COLO829 (cell line): ENCODE data around the gene GRK5.
"Not testable (repeated sequence)": the region's sequence is repeated elsewhere in the genome, so short reads cannot be mapped to it uniquely, and the experiment has no call there.

Experiments
- DNase-seq: peaks from one replicate; pipeline ENCODE4 v3.0.0; 2012; ENCODE audit warnings: low spot score

The GRK5 gene

DNA sequence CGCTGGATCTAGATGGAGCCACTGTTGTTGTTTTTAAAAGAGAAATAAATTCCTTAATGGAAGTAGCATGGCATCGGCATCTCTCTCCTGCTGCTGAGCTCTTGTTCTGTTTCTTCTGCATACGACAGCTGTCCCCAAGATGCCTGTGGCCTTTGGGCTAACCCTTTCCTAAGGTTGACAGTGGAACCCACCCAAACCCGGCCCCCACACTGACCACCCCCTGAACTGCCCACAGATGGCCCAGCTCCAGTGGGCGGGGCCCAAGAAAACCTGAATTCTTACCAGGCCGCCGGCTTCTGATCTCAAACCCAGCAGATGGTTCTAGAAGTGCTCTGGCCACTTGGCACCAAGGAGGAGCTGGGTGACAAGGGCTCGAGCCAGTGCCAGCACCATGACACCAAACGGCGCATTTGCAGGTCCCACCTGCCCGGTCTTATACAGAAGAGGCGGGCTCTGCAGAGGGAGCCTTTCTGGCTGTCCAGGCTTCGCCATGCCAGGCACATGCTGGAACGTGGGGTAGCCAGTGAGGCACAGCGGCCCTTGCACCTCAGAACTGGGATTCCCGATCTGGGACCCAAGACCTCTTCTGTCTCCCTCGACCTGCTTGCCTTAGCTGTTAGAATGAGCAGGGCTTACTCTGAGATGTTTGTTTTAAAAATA lies 252.4 kb downstream of the GRK5 start:
- DNase-seq = no peak

DNA sequence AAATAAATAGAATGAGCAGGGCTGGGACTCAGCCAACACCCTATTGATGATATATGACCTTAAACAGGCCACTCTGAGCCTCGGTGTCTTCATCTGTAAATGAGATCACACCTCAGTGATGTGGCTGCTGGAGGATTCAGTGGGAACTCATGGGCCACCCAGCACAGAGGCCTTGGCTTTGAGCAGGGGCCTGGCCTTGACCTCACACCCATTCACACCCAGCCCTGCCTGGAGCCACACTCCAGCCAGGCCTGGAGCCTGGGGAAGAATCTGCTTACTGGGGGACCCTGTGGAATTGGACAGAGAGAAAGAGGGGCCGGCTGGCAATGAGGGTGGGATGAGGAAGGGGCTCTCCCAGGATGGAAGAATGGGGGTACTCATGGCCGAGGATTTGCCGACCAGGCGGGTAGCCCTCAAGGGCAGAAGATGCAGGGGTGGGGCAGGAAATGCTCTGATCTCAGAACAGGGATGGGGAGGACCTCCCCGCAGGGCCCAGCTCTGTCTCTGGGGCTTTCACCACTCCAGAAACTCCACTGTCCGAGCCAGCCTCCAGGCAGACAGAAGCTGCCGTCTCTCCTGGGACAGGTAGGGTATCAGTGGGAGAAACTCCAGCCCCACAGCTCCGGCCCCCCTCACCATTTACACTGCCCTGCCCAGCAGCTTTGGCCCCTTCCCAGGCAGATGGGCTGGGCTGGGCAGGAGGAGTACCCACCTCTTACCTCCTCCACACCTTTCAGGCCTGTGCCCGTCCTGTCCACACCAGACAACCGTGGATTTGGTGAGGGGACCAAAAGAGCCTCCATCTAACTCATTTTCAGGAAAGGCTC lies 253.2 kb downstream of the GRK5 start:
- no peak for DNase-seq

DNA sequence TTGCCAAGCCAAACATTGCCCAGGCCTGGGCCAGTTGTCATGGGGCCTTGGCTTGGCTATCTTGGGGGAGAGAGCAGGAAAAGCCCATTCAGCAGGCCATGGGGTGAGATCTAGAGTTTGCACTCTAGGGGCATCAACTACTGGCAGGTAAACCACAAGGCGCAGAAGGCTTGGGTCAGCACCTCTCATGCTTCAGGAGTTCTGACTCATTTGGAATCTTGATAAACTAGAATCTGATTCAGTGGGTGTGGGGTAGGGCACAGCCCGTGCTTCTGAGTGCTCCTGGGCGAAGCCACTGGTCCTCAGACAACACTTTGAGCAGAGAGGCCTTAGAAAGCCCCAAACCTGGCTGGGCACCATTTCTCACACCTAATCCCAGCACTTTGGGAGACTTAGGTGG lies 254.0 kb downstream of the GRK5 start:
- no peak for DNase-seq

DNA sequence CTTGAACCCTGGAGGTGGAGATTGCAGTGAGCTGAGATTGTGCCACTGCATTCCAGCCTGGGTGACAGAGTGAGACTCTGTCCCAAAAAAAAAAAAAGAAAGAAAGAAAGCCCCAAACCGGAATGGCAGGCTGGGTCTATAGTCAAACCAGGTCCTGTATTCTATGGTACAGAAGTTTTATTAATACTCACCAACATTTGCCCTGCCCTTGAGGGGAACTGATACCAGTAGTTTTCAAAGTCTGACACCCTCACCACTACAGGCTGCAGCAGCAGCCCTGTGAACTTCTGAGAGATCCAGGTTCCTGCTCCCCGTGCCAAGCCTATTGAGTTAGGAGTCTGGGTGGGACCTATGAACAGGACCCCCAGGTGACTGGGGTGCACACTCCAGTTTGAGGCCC lies 254.6 kb downstream of the GRK5 start:
- no peak for DNase-seq

DNA sequence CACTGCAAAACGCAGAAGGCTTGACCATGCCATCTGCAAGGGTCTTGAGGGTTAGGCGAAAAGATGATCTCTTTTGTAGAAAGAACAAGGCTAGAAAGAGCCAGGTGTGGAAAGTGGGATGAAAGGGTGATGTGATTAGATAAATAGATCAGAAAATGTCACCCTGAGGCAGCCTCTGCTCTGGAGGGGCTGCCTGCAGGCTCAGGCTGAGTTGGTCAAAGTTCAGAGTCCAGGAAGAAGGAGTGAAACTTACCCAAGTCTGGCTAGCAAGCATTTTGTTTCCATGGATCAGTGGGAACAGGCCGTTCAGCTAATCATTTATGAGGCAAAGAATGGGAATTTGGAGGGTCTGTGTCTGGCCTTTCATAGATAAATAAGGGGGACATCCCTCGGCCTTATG lies 255.4 kb downstream of the GRK5 start:
- DNase-seq = no peak

DNA sequence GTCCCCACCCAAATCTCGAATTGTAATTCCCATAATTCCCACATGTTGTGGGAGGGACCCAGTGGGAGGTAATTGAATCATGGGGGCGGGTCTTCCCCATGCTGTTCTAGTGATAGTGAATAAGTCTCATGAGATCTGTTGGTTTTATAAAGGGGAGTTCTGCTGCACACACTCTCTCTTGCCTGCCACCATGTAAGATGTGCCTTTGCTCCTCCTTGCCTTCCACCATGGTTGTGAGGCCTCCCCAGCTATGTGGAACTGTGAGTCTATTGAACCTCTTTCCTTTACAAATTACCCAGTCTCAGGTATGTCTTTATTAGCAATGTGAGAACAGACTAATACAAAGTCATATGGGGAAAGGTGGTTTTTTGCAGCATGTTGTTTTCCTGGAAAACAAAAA lies 255.8 kb downstream of the GRK5 start:
- DNase-seq = not testable (repeated sequence)

DNA sequence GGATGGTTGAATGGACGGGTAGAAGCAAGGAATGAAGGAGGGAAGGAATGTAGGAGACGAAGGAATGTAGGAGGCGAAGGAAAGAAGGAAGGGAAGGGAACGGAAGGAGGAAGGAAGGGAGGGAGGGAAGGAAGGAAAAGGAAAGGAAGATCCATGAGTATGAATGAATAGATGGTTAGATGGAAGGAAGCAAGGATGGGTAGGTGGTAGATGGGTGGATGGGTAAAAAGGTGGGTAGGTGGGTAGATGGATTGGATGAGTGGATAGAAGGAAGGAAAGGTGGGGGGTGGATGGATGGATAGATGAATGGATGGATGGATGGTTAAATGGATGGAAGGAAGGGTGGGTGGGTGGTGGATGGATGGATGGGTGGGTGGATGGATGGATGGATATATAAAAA lies 257.7 kb downstream of the GRK5 start:
- no peak for DNase-seq

DNA sequence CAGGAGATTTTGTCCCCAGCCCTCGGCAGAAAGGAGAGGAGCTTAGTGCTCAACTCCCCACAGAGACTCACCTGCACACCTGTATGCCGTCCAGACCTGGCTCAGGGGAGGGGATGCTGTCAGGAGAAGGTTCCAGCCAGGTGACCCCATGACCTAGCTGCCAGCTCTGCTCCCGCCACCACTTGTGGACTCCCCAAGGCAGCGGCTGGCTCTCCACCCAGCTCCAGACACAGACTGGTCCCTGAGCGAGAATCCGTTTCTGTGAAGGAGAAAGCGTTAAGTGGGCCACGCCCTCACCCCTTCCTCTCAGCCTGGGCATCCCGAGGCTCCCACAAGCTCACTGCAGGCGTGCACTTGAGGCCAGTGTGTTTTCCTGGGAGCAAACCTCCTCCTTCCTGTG lies 258.7 kb downstream of the GRK5 start:
- DNase-seq = no peak

DNA sequence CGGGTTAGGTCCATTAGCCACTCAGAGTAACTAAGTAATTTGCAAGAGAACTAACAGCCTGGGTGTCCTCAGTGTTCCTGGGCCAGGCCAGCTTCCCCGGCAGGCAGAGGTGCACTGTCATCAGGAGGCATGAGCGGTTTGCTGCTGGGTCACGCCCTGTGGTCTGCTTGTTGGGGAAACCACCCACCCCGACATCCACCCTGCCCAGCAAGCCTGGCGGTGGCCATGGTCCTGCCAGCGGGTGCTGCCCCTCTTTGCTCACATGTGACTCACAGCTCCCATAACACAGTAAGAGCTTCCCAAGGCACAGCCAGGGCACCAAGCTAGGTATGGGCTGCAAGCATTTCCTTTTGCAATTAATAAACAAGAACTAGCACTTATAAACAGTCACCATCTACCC lies 259.3 kb downstream of the GRK5 start:
- no peak for DNase-seq

DNA sequence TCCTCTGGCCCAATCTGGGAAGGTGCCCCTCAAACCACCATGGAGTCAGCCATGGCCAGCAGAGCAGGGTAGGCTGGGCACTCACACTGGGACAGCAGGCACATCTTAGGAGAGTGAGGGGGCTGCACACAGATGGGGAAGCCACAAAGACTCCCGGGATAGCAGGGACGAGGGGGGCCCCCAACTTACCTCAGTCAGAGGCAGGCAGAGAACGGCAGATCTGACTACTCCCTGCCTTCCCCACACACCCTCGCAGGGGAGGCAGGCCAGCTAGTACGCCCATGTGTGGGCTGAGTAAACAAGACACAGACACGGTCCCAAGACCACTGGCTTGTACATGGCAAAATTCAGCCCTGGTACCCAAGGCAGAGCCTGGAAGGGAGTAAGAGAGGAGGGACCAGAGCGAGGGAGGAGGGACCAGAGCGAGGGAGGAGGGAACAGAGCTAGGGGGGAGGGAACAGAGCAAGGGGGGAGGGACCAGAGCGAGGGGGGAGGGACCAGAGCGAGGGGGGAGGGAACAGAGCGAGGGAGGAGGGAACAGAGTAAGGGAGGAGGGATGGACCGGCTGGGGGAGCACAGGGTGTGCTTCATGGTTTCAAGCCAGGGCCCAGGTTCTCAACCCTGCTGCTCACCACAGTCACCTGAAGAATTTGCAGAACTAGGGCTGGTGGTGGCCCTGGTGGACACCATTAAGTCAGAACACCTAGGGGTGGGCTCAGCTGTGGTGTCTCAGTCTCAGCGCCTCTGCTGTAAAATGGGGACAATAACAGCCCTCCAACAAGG lies 261.4 kb downstream of the GRK5 start:
- no peak for DNase-seq

DNA sequence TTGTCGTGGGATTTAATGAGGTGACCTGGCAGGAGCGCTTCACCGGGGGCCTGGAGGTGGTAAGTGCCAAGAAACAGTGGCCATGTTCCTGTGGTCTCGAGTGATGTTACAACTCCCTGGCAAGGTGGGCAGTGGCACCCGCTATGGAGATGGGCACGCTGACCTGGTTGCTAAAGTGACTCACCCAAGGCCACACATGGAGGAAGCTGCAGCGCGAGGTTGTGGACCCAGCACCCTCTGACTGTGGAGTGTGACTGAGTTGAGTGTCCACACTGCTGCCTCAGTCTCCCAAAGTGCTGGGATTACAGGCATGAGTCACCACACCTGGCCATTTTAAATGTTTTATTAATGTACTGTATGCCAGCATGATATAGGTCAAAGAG lies 261.9 kb downstream of the GRK5 start:
- DNase-seq = no peak

DNA sequence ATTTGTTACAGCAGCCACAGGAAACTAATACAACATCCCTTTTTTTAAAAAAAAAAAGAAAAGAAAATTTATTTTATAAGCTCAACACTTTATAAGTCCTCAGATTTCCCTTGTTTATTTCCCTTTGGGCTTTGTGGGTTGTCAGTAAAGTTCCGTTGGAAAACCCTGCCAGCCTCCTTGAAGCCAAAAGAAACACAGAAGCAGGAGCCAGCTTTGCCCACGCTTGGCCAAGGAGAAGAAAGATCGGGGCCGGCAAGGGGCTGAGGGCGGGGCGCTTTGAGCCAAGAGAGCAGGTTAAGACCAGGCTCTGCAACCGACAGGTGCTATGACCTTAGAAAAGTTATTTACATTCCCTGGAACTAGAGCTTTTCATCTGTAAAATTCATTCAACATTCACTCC lies 262.5 kb downstream of the GRK5 start:
- DNase-seq = no peak

DNA sequence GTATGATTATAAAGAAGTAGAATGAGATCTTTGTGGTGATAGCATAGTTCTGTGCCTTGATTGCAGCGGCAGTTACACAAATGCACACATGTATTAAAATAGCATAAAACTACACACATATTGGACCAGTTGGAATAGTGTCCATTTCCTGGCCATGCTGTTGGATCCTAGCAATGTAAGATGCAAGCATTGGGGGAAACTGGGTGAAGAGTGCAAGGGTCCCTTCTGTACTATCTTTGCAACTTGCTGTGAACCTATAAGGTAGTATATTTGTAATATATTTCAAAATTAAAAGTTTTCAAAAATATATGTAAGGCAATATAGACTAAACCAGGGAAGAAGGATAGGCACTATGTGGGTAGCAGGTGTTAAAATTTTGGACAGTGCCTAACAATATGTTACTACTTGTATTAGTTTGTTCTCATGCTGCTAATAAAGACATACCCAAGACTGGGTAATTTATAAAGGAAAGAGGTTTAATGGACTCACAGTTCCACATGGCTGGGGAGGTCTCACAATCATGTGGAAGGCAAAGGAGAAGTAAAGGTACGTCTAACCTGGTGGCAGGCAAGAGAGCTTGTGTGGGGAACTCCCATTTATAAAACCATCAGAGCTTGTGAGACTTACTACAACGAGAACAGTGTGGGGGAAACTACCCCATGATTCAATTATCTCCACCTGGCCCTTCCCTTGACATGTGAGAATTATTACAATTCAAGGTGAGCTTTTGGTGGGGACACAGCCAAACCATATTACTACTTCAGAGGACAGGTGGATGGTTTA lies 263.7 kb downstream of the GRK5 start:
- no peak for DNase-seq

DNA sequence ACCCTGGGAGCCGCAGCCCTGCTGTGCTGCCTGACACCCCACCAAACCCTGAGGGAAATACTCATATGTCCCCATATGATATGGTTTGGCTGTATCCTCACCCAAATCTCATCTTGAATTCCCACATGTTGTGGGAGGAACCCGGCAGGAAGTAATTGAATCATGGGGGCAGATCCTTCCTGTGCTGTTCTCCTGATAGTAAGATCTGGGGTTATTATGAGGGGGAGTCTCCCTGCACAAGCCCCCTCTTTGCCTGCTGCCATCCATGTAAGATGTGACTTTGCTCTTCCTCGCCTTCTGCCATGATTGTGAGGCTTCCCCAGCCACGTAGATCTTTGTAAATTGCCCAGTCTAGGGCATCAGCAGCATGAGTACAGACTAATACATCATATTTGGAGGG lies 266.4 kb downstream of the GRK5 start:
- no peak for DNase-seq

DNA sequence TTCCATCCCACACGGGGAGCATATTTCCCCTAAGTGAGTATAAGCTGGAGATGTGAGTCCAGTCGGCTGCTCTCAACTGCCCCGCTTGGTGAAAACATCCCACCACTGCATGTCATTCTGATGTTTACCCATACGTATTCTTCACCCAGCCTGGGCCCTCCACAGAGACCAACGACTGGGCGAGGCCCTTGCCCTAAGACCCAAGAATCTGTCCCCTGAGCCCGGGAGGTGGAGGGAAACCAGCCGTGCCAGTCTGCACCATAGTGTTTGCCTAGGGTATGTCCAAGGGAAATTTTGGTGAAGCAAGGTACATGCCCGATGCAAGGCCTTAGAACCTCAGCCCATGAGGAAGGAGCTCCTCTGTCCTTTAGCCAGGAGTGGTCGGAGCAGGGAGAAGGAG lies 267.2 kb downstream of the GRK5 start:
- DNase-seq = no peak

DNA sequence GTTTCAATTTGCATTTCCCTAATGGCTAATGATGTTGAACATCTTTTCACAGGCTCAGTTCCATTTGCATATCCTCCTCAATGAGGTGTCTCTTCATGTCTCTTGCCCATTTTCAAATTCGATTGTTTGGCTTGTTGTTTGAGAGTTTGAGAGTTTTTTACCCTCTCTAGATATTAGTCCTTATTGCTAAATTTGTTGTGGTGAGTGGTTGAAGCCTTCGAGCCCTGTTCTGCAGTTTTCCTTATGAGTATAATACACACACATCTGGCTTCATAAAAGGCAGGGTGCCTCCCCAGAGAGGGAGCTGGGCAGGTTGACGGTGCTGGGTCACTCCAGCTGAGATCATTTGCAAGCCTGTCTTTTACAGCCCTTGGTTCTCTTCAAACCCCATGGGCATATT lies 270.1 kb downstream of the GRK5 start:
- no peak for DNase-seq

DNA sequence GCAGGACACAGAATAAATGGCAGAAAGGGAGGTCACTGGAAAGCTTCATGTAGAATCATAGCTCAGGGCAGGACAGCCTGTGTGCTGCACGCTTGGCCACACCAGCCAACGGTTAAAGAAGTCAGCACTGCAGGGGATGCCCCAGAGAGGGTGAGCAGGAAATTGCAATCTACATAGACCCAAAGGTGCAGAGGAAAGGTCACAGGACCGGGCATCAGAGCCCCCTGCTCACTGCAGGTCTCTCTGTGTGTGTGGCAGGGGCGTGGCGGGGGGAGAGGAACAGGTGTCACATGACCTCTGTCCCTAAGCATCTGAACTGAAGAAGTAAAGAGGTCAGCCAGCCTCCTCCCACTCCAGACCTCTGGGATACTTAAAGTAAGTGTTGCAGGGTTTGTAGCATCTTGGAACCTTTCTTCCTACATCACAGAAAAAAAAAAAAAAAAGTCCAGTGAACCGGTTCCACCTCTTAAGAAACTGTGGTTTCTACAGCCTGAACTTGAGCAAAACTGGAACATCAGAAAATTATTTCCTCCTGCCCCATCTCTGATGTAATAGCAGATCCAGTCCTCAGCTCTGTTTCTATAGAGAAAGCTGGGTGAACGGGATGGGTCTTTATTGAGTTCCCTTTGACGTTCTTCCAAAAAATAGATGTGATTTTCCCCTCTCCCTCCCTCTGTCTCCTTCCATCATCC lies 270.9 kb downstream of the GRK5 start:
- DNase-seq = no peak

DNA sequence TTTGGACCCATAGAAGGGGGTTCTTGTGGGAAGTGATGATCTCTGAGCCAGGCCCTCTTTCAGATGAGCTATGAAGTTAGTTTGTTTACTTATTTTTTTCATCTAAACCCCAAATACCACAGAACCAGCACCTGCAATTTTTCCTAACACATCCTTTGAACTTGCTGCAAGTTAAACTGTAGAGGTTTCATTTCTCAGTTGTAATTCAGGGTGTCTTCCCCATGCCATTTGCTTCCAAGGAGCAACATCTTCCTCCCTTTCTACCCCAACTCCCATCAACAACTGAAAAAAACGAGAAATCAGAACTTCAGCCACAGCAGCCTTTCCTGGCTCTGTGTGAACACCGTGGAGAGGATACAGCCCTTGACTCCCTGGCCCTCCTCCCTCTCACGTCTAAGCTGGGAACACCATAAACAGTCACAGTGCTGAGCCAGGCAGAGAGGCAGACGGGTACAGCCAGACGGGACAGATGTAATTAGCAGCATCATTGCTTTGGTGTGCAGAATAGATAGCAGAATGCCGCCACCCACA lies 271.5 kb downstream of the GRK5 start:
- no peak for DNase-seq

DNA sequence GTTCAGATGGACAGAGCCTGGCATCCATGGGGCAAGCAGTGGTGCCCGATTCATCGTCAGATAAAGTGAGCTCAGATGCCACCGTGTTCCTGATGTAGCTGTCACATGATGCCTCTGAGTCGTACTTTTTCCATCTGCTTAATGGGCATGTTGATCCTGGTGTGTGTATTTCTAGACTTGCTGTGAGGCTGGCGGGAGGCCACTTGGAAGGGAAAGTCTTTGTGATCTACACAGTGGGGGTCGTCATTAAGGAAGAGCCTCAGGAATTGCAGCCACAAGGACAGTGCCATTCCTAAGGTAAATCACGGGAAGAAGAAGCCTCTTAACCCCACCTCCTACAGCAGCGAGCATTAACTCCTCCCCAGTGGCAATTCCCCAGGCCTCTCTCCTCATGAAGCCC lies 272.2 kb downstream of the GRK5 start:
- no peak for DNase-seq

DNA sequence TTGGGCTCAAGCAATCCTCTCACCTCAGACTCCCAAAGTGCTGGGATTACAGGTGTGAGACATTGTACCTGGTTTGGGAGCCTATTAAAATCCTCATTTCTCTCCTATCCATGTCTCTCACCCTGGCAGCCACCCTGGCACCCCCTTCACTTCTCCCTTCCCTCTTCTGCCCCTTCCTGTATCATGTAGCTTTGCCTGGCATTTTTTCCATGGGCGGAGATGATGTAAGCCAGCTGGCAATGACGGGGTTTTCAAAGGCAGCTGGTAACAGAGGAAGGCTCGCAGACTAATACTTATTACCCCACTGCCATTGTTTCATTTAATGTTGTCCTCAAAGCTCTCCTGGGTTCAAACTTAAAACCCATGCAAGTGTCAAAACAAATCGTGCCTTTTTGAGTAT lies 273.3 kb downstream of the GRK5 start:
- no peak for DNase-seq

DNA sequence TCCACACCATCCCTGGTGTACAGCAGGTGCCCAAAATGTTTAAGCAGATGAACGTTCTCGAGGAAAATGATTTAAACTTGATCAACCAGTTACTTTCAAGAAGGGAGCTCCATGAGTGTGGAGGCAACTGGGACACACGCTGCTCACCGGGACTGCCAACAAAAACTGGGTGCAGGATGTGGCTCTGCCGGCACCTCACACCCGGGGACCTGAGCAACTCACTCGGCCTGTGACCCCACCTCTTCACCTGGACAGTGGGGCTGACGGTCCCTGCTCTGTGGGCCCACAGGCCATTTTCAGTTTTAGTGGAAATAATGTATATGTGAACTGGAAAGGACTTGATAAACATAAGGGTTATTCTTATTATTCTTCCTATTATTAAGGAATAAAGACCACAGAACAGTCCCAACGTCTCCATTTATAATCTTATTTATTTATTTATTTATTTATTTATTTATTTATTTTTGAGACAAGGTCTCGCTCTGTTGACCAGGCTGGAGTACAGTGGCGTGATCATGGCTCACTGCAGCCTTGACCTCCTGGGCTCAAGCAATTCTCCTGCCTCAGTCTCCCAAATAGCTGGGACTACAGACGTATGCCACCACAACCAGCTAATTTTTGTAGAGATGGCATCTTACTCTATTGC lies 274.5 kb downstream of the GRK5 start:
- DNase-seq = no peak
